SK-N-SH treated with all-trans-retinoic acid at 6 μM for 48 hours (cell line): ENCODE results near the gene SH3TC1.

Experiments used
- ATAC-seq: fragments of 200-7000 bp; cut with Tn5 transposase; 3 replicates; pipeline ENCODE4 v1.9.1; 2020; ENCODE audit warnings: mild to moderate bottlenecking, moderate library complexity
- ARNTL ChIP-seq: fragments of 450-650 bp; formaldehyde crosslinking; IDR thresholded peaks from 2 replicates; pipeline ENCODE4 v1.5.0; 2020; ENCODE audit warnings: low read depth, mild to moderate bottlenecking, moderate library complexity, borderline replicate concordance
- BACH2 ChIP-seq: fragments of 250-450 bp; sonication (Bioruptor Pico); IDR thresholded peaks from 2 replicates; pipeline ENCODE4 v1.9.0; 2021; ENCODE audit warnings: mild to moderate bottlenecking, borderline replicate concordance
- CSDC2 ChIP-seq: fragments of 250-450 bp; sonication (Bioruptor Pico); IDR thresholded peaks from 2 replicates; pipeline ENCODE4 v1.5.0; 2020; ENCODE audit warnings: mild to moderate bottlenecking, moderate library complexity
- ESRRG ChIP-seq: fragments of 250-450 bp; sonication (Bioruptor Pico); IDR thresholded peaks from 2 replicates; pipeline ENCODE4 v1.6.1; 2021; ENCODE audit warnings: mild to moderate bottlenecking
- PPARA ChIP-seq: fragments of 250-450 bp; sonication (Bioruptor Pico); IDR thresholded peaks from 2 replicates; pipeline ENCODE4 v1.5.0; 2020; ENCODE audit warnings: mild to moderate bottlenecking, borderline replicate concordance
- RARB ChIP-seq: fragments of 250-450 bp; sonication (Bioruptor Pico); IDR thresholded peaks from 2 replicates; pipeline ENCODE4 v1.8.0; 2021; ENCODE audit warnings: mild to moderate bottlenecking, moderate library complexity
- SNAI2 ChIP-seq: fragments of 250-450 bp; sonication (Bioruptor Pico); IDR thresholded peaks from 2 replicates; pipeline ENCODE4 v1.5.0; 2020; ENCODE audit warnings: mild to moderate bottlenecking, moderate library complexity
- TCF4 ChIP-seq: fragments of 250-450 bp; sonication (Bioruptor Pico); IDR thresholded peaks from 2 replicates; pipeline ENCODE4 v1.8.0; 2021; ENCODE audit warnings: mild to moderate bottlenecking, moderate library complexity, borderline replicate concordance
- ZC3H10 ChIP-seq: fragments of 250-450 bp; sonication (Bioruptor Pico); IDR thresholded peaks from 2 replicates; pipeline ENCODE4 v1.5.1; 2021; ENCODE audit warnings: mild to moderate bottlenecking, moderate library complexity
- ZFP3 ChIP-seq: fragments of 250-450 bp; sonication (Bioruptor Pico); IDR thresholded peaks from 2 replicates; pipeline ENCODE4 v1.5.0; 2020; ENCODE audit warnings: mild to moderate bottlenecking, moderate library complexity
- ZFP30 ChIP-seq: fragments of 450-650 bp; formaldehyde crosslinking; IDR thresholded peaks from 2 replicates; pipeline ENCODE4 v1.5.0; 2022; ENCODE audit warnings: mild to moderate bottlenecking, moderate library complexity
- ZNF565 ChIP-seq: fragments of 450-650 bp; formaldehyde crosslinking; conservative IDR thresholded peaks from 2 replicates; pipeline ENCODE4 v1.5.0; 2020; ENCODE audit warnings: low read depth, mild to moderate bottlenecking, moderate library complexity
- ZNF70 ChIP-seq: fragments of 450-650 bp; formaldehyde crosslinking; IDR thresholded peaks from 2 replicates; pipeline ENCODE4 v1.5.0; 2020; ENCODE audit warnings: mild to moderate bottlenecking, moderate library complexity
- ZNF8 ChIP-seq: fragments of 450-650 bp; formaldehyde crosslinking; IDR thresholded peaks from 2 replicates; pipeline ENCODE4 v1.5.0; 2020; ENCODE audit warnings: mild to moderate bottlenecking, moderate library complexity
- TF ChIP-seq, protein P1 (sequence below): fragments of 250-450 bp; sonication (Bioruptor Pico); IDR thresholded peaks from 2 replicates; pipeline ENCODE4 v1.5.0; 2020; ENCODE audit warnings: mild to moderate bottlenecking, moderate library complexity
- TF ChIP-seq, protein P2 (sequence below): fragments of 250-450 bp; sonication (Bioruptor Pico); IDR thresholded peaks from 2 replicates; pipeline ENCODE4 v1.5.1; 2021; ENCODE audit warnings: mild to moderate bottlenecking, moderate library complexity
- TF ChIP-seq, protein P3 (sequence below): fragments of 250-450 bp; sonication (Bioruptor Pico); IDR thresholded peaks from 2 replicates; pipeline ENCODE4 v1.8.0; 2020; ENCODE audit warnings: mild to moderate bottlenecking, moderate library complexity, borderline replicate concordance
- TF ChIP-seq, protein P4 (sequence below): fragments of 250-450 bp; sonication (Bioruptor Pico); IDR thresholded peaks from 2 replicates; pipeline ENCODE4 v1.8.0; 2021; ENCODE audit warnings: low read depth, mild to moderate bottlenecking, moderate library complexity, borderline replicate concordance
- TF ChIP-seq, protein P5 (sequence below): fragments of 250-450 bp; sonication (Bioruptor Pico); IDR thresholded peaks from 2 replicates; pipeline ENCODE4 v1.5.1; 2020; ENCODE audit warnings: low read depth, mild to moderate bottlenecking, moderate library complexity

SH3TC1 gene

DNA sequence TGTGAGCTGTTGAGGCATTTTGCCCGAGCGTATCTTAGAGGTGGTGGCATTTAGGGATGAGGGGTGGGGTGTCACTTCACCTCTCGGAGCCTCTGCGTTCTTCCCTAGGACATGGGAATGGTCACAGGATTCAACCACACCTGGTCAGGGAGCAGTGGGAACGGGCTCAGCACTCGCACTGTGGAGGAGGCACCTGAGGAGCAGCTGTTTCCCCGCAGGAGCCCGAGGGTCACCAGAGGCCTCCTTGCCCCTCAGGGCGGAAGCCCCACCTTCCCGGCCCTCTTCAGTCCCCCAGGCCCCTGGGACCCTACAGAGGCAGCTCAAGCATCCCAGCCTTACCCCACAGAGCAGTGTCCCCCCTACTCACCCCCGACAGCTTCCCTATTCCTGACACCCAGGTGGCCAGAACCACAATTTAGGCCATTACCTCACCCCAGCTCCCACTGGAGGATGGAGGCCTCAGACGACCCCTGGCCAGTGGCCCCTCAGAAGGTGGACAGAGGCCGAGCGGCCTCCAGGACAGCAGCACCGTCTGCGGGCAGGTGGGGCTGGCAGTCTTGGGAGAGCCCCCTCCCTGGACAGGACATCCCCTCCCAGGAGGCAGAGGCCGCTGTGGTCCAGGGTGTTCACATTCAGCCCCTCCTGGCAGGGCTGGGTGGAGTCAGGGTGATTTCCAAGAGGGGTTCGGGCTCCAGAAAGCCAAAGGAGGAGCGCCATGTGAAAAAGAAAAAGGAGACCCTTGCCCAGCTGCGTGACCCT, 66.3 kb downstream of the SH3TC1 start:
- TF ChIP-seq TCF4 (CRISPR knock-in tag), result no peak
- no peak for TF ChIP-seq ZFP30 (CRISPR knock-in tag)
- TF ChIP-seq ZC3H10 (CRISPR knock-in tag), result no peak
- TF ChIP-seq ARNTL (CRISPR knock-in tag), result no peak
- TF ChIP-seq, protein P1, sequence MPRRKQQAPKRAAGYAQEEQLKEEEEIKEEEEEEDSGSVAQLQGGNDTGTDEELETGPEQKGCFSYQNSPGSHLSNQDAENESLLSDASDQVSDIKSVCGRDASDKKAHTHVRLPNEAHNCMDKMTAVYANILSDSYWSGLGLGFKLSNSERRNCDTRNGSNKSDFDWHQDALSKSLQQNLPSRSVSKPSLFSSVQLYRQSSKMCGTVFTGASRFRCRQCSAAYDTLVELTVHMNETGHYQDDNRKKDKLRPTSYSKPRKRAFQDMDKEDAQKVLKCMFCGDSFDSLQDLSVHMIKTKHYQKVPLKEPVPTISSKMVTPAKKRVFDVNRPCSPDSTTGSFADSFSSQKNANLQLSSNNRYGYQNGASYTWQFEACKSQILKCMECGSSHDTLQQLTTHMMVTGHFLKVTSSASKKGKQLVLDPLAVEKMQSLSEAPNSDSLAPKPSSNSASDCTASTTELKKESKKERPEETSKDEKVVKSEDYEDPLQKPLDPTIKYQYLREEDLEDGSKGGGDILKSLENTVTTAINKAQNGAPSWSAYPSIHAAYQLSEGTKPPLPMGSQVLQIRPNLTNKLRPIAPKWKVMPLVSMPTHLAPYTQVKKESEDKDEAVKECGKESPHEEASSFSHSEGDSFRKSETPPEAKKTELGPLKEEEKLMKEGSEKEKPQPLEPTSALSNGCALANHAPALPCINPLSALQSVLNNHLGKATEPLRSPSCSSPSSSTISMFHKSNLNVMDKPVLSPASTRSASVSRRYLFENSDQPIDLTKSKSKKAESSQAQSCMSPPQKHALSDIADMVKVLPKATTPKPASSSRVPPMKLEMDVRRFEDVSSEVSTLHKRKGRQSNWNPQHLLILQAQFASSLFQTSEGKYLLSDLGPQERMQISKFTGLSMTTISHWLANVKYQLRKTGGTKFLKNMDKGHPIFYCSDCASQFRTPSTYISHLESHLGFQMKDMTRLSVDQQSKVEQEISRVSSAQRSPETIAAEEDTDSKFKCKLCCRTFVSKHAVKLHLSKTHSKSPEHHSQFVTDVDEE (CRISPR knock-in tag), result no peak
- TF ChIP-seq, protein P2, sequence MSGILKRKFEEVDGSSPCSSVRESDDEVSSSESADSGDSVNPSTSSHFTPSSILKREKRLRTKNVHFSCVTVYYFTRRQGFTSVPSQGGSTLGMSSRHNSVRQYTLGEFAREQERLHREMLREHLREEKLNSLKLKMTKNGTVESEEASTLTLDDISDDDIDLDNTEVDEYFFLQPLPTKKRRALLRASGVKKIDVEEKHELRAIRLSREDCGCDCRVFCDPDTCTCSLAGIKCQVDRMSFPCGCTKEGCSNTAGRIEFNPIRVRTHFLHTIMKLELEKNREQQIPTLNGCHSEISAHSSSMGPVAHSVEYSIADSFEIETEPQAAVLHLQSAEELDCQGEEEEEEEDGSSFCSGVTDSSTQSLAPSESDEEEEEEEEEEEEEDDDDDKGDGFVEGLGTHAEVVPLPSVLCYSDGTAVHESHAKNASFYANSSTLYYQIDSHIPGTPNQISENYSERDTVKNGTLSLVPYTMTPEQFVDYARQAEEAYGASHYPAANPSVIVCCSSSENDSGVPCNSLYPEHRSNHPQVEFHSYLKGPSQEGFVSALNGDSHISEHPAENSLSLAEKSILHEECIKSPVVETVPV (CRISPR knock-in tag), result no peak
- no peak for TF ChIP-seq RARB
- TF ChIP-seq SNAI2 (CRISPR knock-in tag), result no peak
- TF ChIP-seq ZFP3 (CRISPR knock-in tag), result no peak
- TF ChIP-seq, protein P3, sequence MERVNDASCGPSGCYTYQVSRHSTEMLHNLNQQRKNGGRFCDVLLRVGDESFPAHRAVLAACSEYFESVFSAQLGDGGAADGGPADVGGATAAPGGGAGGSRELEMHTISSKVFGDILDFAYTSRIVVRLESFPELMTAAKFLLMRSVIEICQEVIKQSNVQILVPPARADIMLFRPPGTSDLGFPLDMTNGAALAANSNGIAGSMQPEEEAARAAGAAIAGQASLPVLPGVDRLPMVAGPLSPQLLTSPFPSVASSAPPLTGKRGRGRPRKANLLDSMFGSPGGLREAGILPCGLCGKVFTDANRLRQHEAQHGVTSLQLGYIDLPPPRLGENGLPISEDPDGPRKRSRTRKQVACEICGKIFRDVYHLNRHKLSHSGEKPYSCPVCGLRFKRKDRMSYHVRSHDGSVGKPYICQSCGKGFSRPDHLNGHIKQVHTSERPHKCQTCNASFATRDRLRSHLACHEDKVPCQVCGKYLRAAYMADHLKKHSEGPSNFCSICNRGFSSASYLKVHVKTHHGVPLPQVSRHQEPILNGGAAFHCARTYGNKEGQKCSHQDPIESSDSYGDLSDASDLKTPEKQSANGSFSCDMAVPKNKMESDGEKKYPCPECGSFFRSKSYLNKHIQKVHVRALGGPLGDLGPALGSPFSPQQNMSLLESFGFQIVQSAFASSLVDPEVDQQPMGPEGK, result no peak
- TF ChIP-seq BACH2, result no peak
- TF ChIP-seq CSDC2 (CRISPR knock-in tag), result no peak
- TF ChIP-seq, protein P4, sequence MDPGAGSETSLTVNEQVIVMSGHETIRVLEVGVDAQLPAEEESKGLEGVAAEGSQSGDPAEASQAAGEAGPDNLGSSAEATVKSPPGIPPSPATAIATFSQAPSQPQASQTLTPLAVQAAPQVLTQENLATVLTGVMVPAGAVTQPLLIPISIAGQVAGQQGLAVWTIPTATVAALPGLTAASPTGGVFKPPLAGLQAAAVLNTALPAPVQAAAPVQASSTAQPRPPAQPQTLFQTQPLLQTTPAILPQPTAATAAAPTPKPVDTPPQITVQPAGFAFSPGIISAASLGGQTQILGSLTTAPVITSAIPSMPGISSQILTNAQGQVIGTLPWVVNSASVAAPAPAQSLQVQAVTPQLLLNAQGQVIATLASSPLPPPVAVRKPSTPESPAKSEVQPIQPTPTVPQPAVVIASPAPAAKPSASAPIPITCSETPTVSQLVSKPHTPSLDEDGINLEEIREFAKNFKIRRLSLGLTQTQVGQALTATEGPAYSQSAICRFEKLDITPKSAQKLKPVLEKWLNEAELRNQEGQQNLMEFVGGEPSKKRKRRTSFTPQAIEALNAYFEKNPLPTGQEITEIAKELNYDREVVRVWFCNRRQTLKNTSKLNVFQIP (CRISPR knock-in tag), result no peak
- TF ChIP-seq ZNF8 (CRISPR knock-in tag), result no peak
- TF ChIP-seq PPARA (CRISPR knock-in tag), result no peak
- TF ChIP-seq ESRRG (CRISPR knock-in tag), result no peak
- no peak for ATAC-seq

DNA sequence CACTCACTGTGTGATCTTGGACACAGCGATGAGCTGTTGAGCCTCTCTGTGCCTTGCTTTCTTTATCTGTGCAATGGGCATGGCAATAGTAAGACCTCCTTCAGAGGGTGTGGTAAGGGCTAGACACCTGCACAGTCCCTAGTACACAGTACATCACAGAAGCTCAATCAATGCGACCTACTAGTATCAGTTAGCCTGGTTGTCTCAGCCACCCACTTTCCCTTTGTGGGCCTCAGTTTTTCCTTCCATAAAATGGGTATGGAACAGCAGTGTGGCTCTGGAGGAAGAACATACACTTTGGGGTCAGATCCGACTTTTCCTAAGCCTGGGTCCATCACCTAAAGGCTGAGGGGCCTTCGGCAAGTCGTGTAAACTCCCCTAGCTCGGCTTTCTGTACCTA, 67.0 kb downstream of the SH3TC1 start:
- ATAC-seq, result no peak
- TF ChIP-seq SNAI2 (CRISPR knock-in tag) (no peak), ESRRG (CRISPR knock-in tag) (no peak), ZNF8 (CRISPR knock-in tag) (no peak), ZFP3 (CRISPR knock-in tag) (no peak), BACH2 (no peak), ZNF70 (CRISPR knock-in tag) (no peak), ZFP30 (CRISPR knock-in tag) (no peak), RARB (no peak), TCF4 (CRISPR knock-in tag) (no peak), ARNTL (CRISPR knock-in tag) (no peak), ZNF565 (CRISPR knock-in tag) (no peak)
- TF ChIP-seq, protein P4 (CRISPR knock-in tag), result no peak
- TF ChIP-seq, protein P2 (CRISPR knock-in tag), result no peak
- TF ChIP-seq, protein P5, sequence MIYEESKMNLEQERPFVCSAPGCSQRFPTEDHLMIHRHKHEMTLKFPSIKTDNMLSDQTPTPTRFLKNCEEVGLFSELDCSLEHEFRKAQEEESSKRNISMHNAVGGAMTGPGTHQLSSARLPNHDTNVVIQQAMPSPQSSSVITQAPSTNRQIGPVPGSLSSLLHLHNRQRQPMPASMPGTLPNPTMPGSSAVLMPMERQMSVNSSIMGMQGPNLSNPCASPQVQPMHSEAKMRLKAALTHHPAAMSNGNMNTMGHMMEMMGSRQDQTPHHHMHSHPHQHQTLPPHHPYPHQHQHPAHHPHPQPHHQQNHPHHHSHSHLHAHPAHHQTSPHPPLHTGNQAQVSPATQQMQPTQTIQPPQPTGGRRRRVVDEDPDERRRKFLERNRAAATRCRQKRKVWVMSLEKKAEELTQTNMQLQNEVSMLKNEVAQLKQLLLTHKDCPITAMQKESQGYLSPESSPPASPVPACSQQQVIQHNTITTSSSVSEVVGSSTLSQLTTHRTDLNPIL, result no peak
